OCI-LY7 (cell line): ENCODE measurements around the gene SAP25. TPM values are rescaled to one million over a fixed set of nuclear protein-coding genes. Genes with fewer than 3 reads are reported as not detected.

Source experiments
- BruUV-seq: library from RNA; stranded (reverse); fragments of 400-500 nt; replicated peaks from 2 replicates; lab custom pipeline; 2021; lab: Mats Ljungman, UMichigan
- CTCF ChIA-PET: fragments of 300-600 bp; sonication (Branson Sonifier 250); formaldehyde crosslinking; loops from one replicate; lab custom pipeline; 2022; ENCODE audit warnings: antibody characterized with exemption; ENCODE audit not compliant: unreplicated experiment; lab: Charles Lee
- POLR2A ChIA-PET: fragments of 300-600 bp; sonication (Branson Sonifier 250); formaldehyde crosslinking; loops from one replicate; lab custom pipeline; 2022; ENCODE audit warnings: antibody characterized with exemption; lab: Charles Lee
- DNase-seq: peaks from one replicate; pipeline ENCODE4 v3.0.0-alpha.2; 2015; ENCODE audit warnings: low spot score
- H2AFZ ChIP-seq: fragments of 200-600 bp; sonication (generic), shearing (Covaris generic); 2 replicates; pipeline ENCODE4 v1.6.1; 2014; ENCODE audit warnings: mild to moderate bottlenecking, antibody characterized with exemption, low read length, moderate library complexity
- H3K27ac ChIP-seq: fragments of 200-600 bp; sonication (generic); 2 replicates; pipeline ENCODE4 v1.5.1; 2014; ENCODE audit warnings: mixed run types, low read depth, mild to moderate bottlenecking, moderate library complexity, low read length, inconsistent platforms; ENCODE audit not compliant: poor library complexity, severe bottlenecking
- H3K36me3 ChIP-seq: fragments of 200-600 bp; sonication (generic); 2 replicates; pipeline ENCODE4 v1.6.1; 2014; ENCODE audit warnings: mild to moderate bottlenecking, antibody characterized with exemption, low read length, moderate library complexity, mixed read lengths; ENCODE audit not compliant: insufficient read depth
- H3K4me1 ChIP-seq: fragments of 200-600 bp; sonication (generic); 2 replicates; pipeline ENCODE4 v1.5.1; 2014; ENCODE audit warnings: mild to moderate bottlenecking, low read length; ENCODE audit not compliant: insufficient read depth, poor library complexity, severe bottlenecking
- H3K4me2 ChIP-seq: fragments of 200-600 bp; sonication (generic); 2 replicates; pipeline ENCODE4 v1.6.1; 2014; ENCODE audit warnings: mild to moderate bottlenecking, low read length
- H3K4me3 ChIP-seq: fragments of 200-600 bp; sonication (generic); 2 replicates; pipeline ENCODE4 v1.5.1; 2014; ENCODE audit warnings: mild to moderate bottlenecking, low read depth, low read length; ENCODE audit not compliant: poor library complexity, severe bottlenecking
- H3K79me2 ChIP-seq: fragments of 200-600 bp; sonication (generic); 2 replicates; pipeline ENCODE4 v1.6.1; 2016; ENCODE audit warnings: low read depth, mild to moderate bottlenecking, low read length, moderate library complexity, mixed read lengths; ENCODE audit not compliant: insufficient read depth
- H3K9me2 ChIP-seq: fragments of 200-600 bp; sonication (generic); 2 replicates; pipeline ENCODE4 v1.6.1; 2016; ENCODE audit warnings: mild to moderate bottlenecking, low read length, mixed read lengths; ENCODE audit not compliant: insufficient read depth
- H3K9me3 ChIP-seq: fragments of 200-600 bp; sonication (generic); 2 replicates; pipeline ENCODE4 v1.6.1; 2014; ENCODE audit warnings: mild to moderate bottlenecking, mixed run types, low read length, mixed read lengths
- H4K20me1 ChIP-seq: fragments of 200-600 bp; sonication (generic); 2 replicates; pipeline ENCODE4 v1.6.1; 2014; ENCODE audit warnings: mild to moderate bottlenecking, antibody characterized with exemption, low read length, moderate library complexity, mixed read lengths; ENCODE audit not compliant: insufficient read depth
- CTCF ChIP-seq: fragments of 200-600 bp; sonication (generic); conservative IDR thresholded peaks from 2 replicates; pipeline ENCODE4 v1.5.1; 2014; ENCODE audit warnings: mild to moderate bottlenecking, antibody characterized with exemption, low read length, moderate library complexity, mixed read lengths
- EZH2phosphoT487 ChIP-seq: fragments of 200-600 bp; sonication (generic); IDR thresholded peaks from 2 replicates; pipeline ENCODE4 v1.6.1; 2018; ENCODE audit warnings: low read depth, borderline replicate concordance, mild to moderate bottlenecking, mixed run types, antibody characterized with exemption, low read length, moderate library complexity, mixed read lengths
- intact Hi-C: fragments of 100-400 bp; cut with micrococcal nuclease; formaldehyde crosslinking; loops from one replicate; pipeline ENCODE4 v1.10.0; 2022; ENCODE audit not compliant: unreplicated experiment
- total RNA-seq, 2 experiments: library from RNA; depleted of rRNA in 1 of 2; stranded (reverse); fragments of >200 nt in 1 of 2; shearing (Covaris generic) in 1 of 2; gene quantifications; 2 replicates each; pipeline ENCODE4 v1.2.3, GENCODE V29; 2014 to 2022

SAP25 gene
- total RNA-seq, 2 experiments from 2014 or later, result 1.5 to 12.7 TPM

- no peak overlapping the region for H3K4me3 ChIP-seq
- BruUV-seq, result no TSS peak
- no peaks in the 10 kb centered on the region for H4K20me1 ChIP-seq
- H3K27ac ChIP-seq, result no peak overlapping the region
- H3K4me1 ChIP-seq, result peaks cover 45% of the 10 kb centered on the region
- POLR2A ChIA-PET, result interaction anchor here (0.6 to 1.0 kb wide), 2 partner anchors 17 to 308 kb away, joined by 3 to 5 read pairs; no protein-coding TSS in a partner anchor
- no peak for DNase-seq
- intact Hi-C loops, result no loop called here
- H3K36me3 ChIP-seq, result peaks cover 7% of the 10 kb centered on the region; the same call in 1 of the 2 replicates
- H3K9me3 ChIP-seq, result no peaks in the 10 kb centered on the region
- CTCF ChIA-PET, result interaction anchor here (0.6 to 1.5 kb wide), 2 partner anchors 20 to 48 kb away, joined by 3 to 6 read pairs; no protein-coding TSS in a partner anchor
- H2AFZ ChIP-seq, result no peak overlapping the region
- H3K9me2 ChIP-seq, result no peaks in the 10 kb centered on the region
- no peaks in the 10 kb centered on the region for H3K79me2 ChIP-seq
- TF ChIP-seq CTCF (no peak), EZH2phosphoT487 (no peak)
- H3K4me2 ChIP-seq, result no peak overlapping the region
These were observed 5.4 kb downstream of the SAP25 start for GRCh38 chr7:100568176-100568895.

- no peak overlapping the region for H3K27ac ChIP-seq
These were observed 5.9 kb downstream of the SAP25 start for GRCh38 chr7:100567751-100568175.

More at GRCh38 chr7:100567751-100568175, 5.9 kb downstream of the SAP25 start:
- H3K79me2 ChIP-seq, result no peaks in the 10 kb centered on the region
- no TSS peak for BruUV-seq
- no peaks in the 10 kb centered on the region for H3K9me3 ChIP-seq
- H2AFZ ChIP-seq, result no peak overlapping the region
- H3K4me1 ChIP-seq, result peaks cover 45% of the 10 kb centered on the region
- H3K4me2 ChIP-seq, result no peak overlapping the region
- ChIA-PET CTCF (interaction anchor here (0.6 kb wide), 1 partner anchor 19 kb away, joined by 3 read pairs; no protein-coding TSS in a partner anchor), POLR2A (no interaction called here)
- no peak overlapping the region for H3K4me3 ChIP-seq
- no peak for DNase-seq
- H3K9me2 ChIP-seq, result no peaks in the 10 kb centered on the region
- TF ChIP-seq EZH2phosphoT487 (no peak), CTCF (no peak)
- intact Hi-C loops, result no loop called here
- no peaks in the 10 kb centered on the region for H4K20me1 ChIP-seq
- 0 out of 2 replicates have a peak, but pooled peaks cover 7% of the 10 kb centered on the region for H3K36me3 ChIP-seq
